Progenitor cell of endocrine pancreas (in vitro differentiated cells): Measurements from ENCODE around the gene SIAH1. TPM values are rescaled to one million over a fixed set of nuclear protein-coding genes. Genes with fewer than 3 reads are reported as not detected.
"Not testable (repeated sequence)": the region's sequence is repeated elsewhere in the genome, so short reads cannot be mapped to it uniquely, and the experiment has no call there.

Source experiments
- DNase-seq: peaks from one replicate; pipeline ENCODE4 v3.0.0; 2021; ENCODE audit warnings: low spot score; ENCODE audit not compliant: unreplicated experiment
- H3K27ac Mint-ChIP-seq: 2 replicates; pipeline ENCODE4 v1.8.0; 2021; ENCODE audit warnings: mild to moderate bottlenecking, moderate library complexity, mixed read lengths
- H3K27me3 Mint-ChIP-seq: 2 replicates; pipeline ENCODE4 v1.8.0; 2021; ENCODE audit warnings: mixed read lengths
- H3K36me3 Mint-ChIP-seq: 2 replicates; pipeline ENCODE4 v1.8.0; 2022; ENCODE audit warnings: mixed read lengths; ENCODE audit not compliant: insufficient read depth
- H3K4me1 Mint-ChIP-seq: 2 replicates; pipeline ENCODE4 v1.8.0; 2021; ENCODE audit warnings: low read depth, mixed read lengths
- H3K4me3 Mint-ChIP-seq: 2 replicates; pipeline ENCODE4 v1.8.0; 2021; ENCODE audit warnings: low read depth, mild to moderate bottlenecking, moderate library complexity, mixed read lengths
- H3K9me3 Mint-ChIP-seq: 2 replicates; pipeline ENCODE4 v1.8.0; 2021; ENCODE audit warnings: low read depth, mixed read lengths
- total RNA-seq: library from RNA; stranded (reverse); gene quantifications from 2 replicates; pipeline ENCODE4 v1.2.1, GENCODE V29; 2021
- TF ChIP-seq, protein P1 (sequence below): fragments of 200-600 bp; sonication (generic); IDR thresholded peaks from one replicate; pipeline ENCODE4 v1.5.0; 2021; ENCODE audit warnings: antibody characterized with exemption, mild to moderate bottlenecking; ENCODE audit not compliant: unreplicated experiment

The SIAH1 gene
- total RNA-seq, 1 donor from 2014 or later = 40.5 TPM

DNA sequence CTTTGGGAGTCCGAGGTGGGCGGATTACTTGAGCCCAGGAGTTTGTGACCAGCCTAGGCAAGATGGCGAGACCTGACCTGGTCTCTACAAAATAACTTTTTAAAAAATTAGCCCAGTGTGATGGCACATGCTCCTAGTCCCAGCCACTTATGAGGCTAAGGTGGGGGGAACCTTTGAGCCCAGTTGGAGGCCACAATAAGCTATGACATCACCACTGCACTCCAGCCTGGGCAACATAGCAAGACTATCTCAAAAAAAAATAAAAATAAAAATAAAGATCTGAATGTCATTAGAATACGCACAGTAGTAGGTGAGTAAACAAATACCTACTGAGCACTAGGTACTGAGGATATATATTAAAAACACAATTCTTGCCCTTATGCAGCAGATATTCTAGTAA lies 3.1 kb downstream of the SIAH1 start:
- TF ChIP-seq, protein P1, sequence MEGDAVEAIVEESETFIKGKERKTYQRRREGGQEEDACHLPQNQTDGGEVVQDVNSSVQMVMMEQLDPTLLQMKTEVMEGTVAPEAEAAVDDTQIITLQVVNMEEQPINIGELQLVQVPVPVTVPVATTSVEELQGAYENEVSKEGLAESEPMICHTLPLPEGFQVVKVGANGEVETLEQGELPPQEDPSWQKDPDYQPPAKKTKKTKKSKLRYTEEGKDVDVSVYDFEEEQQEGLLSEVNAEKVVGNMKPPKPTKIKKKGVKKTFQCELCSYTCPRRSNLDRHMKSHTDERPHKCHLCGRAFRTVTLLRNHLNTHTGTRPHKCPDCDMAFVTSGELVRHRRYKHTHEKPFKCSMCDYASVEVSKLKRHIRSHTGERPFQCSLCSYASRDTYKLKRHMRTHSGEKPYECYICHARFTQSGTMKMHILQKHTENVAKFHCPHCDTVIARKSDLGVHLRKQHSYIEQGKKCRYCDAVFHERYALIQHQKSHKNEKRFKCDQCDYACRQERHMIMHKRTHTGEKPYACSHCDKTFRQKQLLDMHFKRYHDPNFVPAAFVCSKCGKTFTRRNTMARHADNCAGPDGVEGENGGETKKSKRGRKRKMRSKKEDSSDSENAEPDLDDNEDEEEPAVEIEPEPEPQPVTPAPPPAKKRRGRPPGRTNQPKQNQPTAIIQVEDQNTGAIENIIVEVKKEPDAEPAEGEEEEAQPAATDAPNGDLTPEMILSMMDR = no peak
- Mint-ChIP-seq H3K27me3 (no peaks in the 10 kb centered on the region), H3K4me3 (peak overlapping the region; percentile 40), H3K9me3 (peaks cover 3% of the 10 kb centered on the region), H3K4me1 (peaks cover 25% of the 10 kb centered on the region), H3K27ac (peak overlapping the region; percentile 45), H3K36me3 (peaks cover 6% of the 10 kb centered on the region)
- DNase-seq = no peak

DNA sequence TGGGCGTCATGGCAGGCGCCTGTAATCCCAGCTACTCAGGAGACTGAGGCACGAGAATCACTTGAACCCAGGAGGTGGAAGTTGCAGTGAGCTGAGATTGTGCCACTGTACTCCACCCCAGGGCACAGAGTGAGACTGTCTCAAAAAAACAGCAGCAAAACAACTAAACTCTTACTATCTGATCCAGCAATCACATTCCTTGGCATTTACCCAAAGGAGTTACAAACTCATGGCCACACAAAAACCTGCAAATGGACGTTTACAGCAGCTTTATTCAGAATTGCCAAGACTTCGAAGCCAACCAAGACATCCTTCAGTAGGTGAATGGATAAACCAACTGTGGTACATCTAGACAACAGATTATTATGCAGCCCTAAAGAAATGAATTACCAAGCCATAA lies 4.0 kb downstream of the SIAH1 start:
- Mint-ChIP-seq H3K4me1 (peaks cover 27% of the 10 kb centered on the region), H3K27ac (no peak overlapping the region), H3K27me3 (no peaks in the 10 kb centered on the region), H3K36me3 (peaks cover 6% of the 10 kb centered on the region), H3K4me3 (no peak overlapping the region), H3K9me3 (peaks cover 3% of the 10 kb centered on the region)
- no peak for DNase-seq
- TF ChIP-seq, protein P1 = no peak

DNA sequence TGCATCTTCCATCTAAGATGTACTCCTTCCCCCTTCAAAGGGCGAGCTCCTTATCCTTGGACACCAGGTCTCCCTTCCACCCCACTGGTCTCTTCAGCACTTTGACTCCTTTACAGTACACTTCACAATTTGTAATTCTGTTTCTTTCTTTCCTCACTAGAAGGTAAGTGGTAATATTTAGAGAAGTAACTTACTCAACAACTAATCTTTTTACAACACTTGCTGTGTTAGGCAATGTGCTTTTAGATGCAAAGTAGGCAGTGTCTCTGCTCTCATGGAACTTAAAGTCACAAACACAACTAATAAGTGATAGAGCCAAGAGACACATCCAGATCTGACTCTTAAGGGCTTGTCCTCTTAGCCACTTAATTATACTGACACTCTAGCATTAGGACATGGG lies 6.4 kb downstream of the SIAH1 start:
- Mint-ChIP-seq H3K9me3 (peaks cover 3% of the 10 kb centered on the region), H3K36me3 (peaks cover 6% of the 10 kb centered on the region), H3K4me1 (peaks cover 27% of the 10 kb centered on the region), H3K4me3 (no peak overlapping the region), H3K27ac (peak overlapping the region; percentile 95), H3K27me3 (no peaks in the 10 kb centered on the region)
- no peak for DNase-seq
- TF ChIP-seq, protein P1 = no peak

DNA sequence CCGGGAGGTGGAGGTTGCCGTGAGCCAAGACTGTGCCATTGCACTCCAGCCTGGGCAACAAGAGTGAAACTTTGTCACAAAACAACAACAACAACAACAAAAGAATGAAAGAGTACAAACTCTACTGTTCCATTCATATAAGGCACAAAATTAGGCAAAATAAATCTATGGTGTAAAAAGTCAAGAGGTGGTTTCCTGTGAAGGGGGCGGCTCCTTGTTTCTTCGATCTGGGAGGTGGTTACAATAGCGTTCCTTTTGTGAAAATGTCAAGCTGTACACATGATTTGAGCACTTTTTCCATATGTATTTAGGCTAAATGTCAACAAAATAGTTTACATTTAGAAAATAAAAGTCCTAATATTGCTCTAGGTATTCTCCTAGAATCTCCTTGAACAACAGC lies 6.9 kb downstream of the SIAH1 start:
- Mint-ChIP-seq H3K4me1 (peaks cover 22% of the 10 kb centered on the region), H3K9me3 (peaks cover 3% of the 10 kb centered on the region), H3K4me3 (no peak overlapping the region), H3K36me3 (peaks cover 6% of the 10 kb centered on the region), H3K27ac (peak overlapping the region; percentile 95), H3K27me3 (no peaks in the 10 kb centered on the region)
- TF ChIP-seq, protein P1 = no peak
- no peak for DNase-seq

DNA sequence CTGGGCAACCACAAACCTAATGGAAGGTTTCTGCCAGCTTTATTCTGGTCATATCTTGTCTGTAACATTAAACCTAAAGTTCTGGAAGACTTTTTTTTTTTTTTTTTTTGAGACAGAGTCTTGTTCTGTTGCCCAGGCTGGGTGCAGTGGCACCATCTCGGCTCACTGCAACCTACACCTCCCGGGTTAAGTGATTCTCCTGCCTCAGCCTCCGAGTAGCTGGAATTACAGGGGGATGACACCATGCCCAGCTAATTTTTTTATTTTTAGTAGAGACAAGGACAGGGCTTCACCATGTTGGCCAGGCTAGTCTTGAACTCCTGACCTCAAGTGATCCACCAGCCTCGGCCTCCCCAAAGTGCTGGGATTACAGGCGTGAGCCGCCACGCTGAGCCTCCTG lies 7.9 kb downstream of the SIAH1 start:
- H3K9me3 Mint-ChIP-seq, DNase-seq, H3K27ac Mint-ChIP-seq, H3K4me3 Mint-ChIP-seq, H3K36me3 Mint-ChIP-seq, H3K27me3 Mint-ChIP-seq: not testable (repeated sequence)
- H3K4me1 Mint-ChIP-seq = peaks cover 18% of the 10 kb centered on the region

DNA sequence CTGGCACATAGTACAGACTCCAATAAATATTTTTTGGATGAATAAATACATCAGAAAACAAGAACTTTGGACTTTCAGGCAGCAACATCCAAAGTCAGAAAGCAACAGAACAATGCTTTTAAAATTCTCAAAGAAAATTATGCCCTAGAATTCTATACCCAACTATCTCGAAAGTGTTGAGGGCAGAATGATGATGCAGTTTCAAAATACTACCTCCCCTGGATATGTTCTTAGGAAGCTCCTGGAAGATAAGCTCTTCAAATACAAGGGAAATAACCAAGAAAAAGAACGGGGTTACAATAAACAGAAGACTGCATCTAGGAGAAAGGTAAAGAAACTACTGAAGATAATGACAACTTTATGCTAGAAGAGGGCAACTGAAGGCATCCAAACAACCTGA lies 11.0 kb downstream of the SIAH1 start:
- H3K4me1 Mint-ChIP-seq = peaks cover 17% of the 10 kb centered on the region
- DNase-seq = no peak
- TF ChIP-seq, protein P1 = no peak
- H3K36me3 Mint-ChIP-seq = no peaks in the 10 kb centered on the region
- H3K4me3 Mint-ChIP-seq = no peak overlapping the region
- H3K27ac Mint-ChIP-seq = no peak overlapping the region
- no peaks in the 10 kb centered on the region for H3K27me3 Mint-ChIP-seq
- H3K9me3 Mint-ChIP-seq = no peaks in the 10 kb centered on the region
